Endothelial cell of umbilical vein (primary cell): ENCODE measurements around the gene BCAS3. TPM values are rescaled to one million over a fixed set of nuclear protein-coding genes. Genes with fewer than 3 reads are reported as not detected.

ENCODE experiments used
- BruUV-seq: library from RNA; stranded (reverse); fragments of 400-500 nt; replicated peaks from 2 replicates; lab custom pipeline; 2021; lab: Mats Ljungman, UMichigan
- CTCF ChIA-PET: fragments of 300-600, 350-600 bp; sonication (Branson Sonifier 250); formaldehyde crosslinking; loops from one replicate; lab custom pipeline; 2021; ENCODE audit warnings: antibody characterized with exemption, inconsistent platforms; lab: Charles Lee
- POLR2A ChIA-PET: fragments of 300-600, 350-600 bp; sonication (Branson Sonifier 250); formaldehyde crosslinking; loops from one replicate; lab custom pipeline; 2021; ENCODE audit warnings: antibody characterized with exemption, inconsistent platforms; lab: Charles Lee
- DNase-seq: peaks from one replicate; pipeline ENCODE4 v3.0.0-alpha.2; 2011; ENCODE audit warnings: low read depth, low spot score
- FAIRE-seq: peaks from 2 replicates; lab custom pipeline; 2011; peaks lifted over from hg19 to GRCh38; lab: Jason Lieb, UNC
- H2AFZ ChIP-seq: 2 replicates; pipeline ENCODE4 v1.6.0; 2012; ENCODE audit warnings: low read depth, low read length, control low read depth, inconsistent platforms
- H3K27ac ChIP-seq: 2 replicates; pipeline ENCODE4 v1.5.1; 2011; ENCODE audit warnings: low read depth, mild to moderate bottlenecking, control low read depth, low read length, moderate library complexity; ENCODE audit not compliant: insufficient read depth
- H3K27me3 ChIP-seq, 2 experiments: 2 replicates each; pipeline versions ENCODE4 v1.6.0 to v1.6.1; 2011; ENCODE audit warnings: low read length in 2 of 2, mixed read lengths in 1 of 2; ENCODE audit not compliant: control insufficient read depth in 2 of 2, insufficient read depth in 2 of 2
- H3K36me3 ChIP-seq, 2 experiments: 2 replicates in 1 of 2; 3 replicates in 1 of 2; pipeline ENCODE4 v1.5.1; 2011; ENCODE audit warnings: low read length in 2 of 2, mild to moderate bottlenecking in 1 of 2, moderate library complexity in 1 of 2; ENCODE audit not compliant: control insufficient read depth in 2 of 2, insufficient read depth in 2 of 2; ENCODE audit errors: extremely low read depth in 1 of 2
- H3K4me1 ChIP-seq: 3 replicates; pipeline ENCODE4 v1.5.1; 2011; ENCODE audit warnings: mild to moderate bottlenecking, low read length; ENCODE audit not compliant: control insufficient read depth, insufficient read depth; ENCODE audit errors: extremely low read depth
- H3K4me2 ChIP-seq: 2 replicates; pipeline ENCODE4 v1.6.1; 2011; ENCODE audit warnings: low read length, control low read depth, mixed read lengths; ENCODE audit not compliant: insufficient read depth
- H3K4me3 ChIP-seq, 3 experiments: fragments of 200-600 bp in 1 of 3; sonication (generic), shearing (Covaris generic) in 1 of 3; replicated peaks in 1 of 3; 2 replicates each; pipeline ENCODE4 v1.5.1; 2011 to 2016; ENCODE audit warnings: control low read depth in 3 of 3, low read length in 3 of 3, mild to moderate bottlenecking in 2 of 3, inconsistent platforms in 1 of 3, low read depth in 1 of 3, moderate library complexity in 1 of 3; ENCODE audit not compliant: insufficient read depth in 1 of 3
- H3K79me2 ChIP-seq: 2 replicates; pipeline ENCODE4 v1.6.0; 2012; ENCODE audit warnings: low read length, inconsistent platforms; ENCODE audit not compliant: control insufficient read depth, insufficient read depth
- H3K9ac ChIP-seq: replicated peaks from 2 replicates; pipeline ENCODE3; 2011; ENCODE audit warnings: low read length, control low read depth; ENCODE audit not compliant: insufficient read depth; ENCODE audit errors: extremely low read depth
- H3K9me1 ChIP-seq: replicated peaks from 3 replicates; pipeline ENCODE4 v1.6.0; 2011; ENCODE audit warnings: mild to moderate bottlenecking, low read length; ENCODE audit not compliant: control insufficient read depth, insufficient read depth; ENCODE audit errors: extremely low read depth
- H3K9me3 ChIP-seq: replicated peaks from 2 replicates; pipeline ENCODE4 v1.5.1; 2012; ENCODE audit warnings: low read length, inconsistent platforms; ENCODE audit not compliant: control insufficient read depth, insufficient read depth
- H4K20me1 ChIP-seq: replicated peaks from 2 replicates; pipeline ENCODE3; 2011; ENCODE audit warnings: mild to moderate bottlenecking, low read length; ENCODE audit not compliant: control insufficient read depth, insufficient read depth; ENCODE audit errors: extremely low read depth
- EZH2 ChIP-seq: IDR thresholded peaks from 2 replicates; pipeline ENCODE4 v1.6.1; 2012; ENCODE audit warnings: borderline replicate concordance, low read depth, mild to moderate bottlenecking, moderate library complexity, low read length, inconsistent platforms; ENCODE audit not compliant: severe bottlenecking
- FOS ChIP-seq: IDR thresholded peaks from 2 replicates; pipeline ENCODE4 v1.6.1; 2011; ENCODE audit warnings: mild to moderate bottlenecking, low read length, moderate library complexity, borderline replicate concordance; ENCODE audit not compliant: insufficient read depth
- GATA2 ChIP-seq: IDR thresholded peaks from 2 replicates; pipeline ENCODE4 v1.7.0; 2011; ENCODE audit warnings: low read depth, mild to moderate bottlenecking, moderate library complexity, mixed read lengths, low read length; ENCODE audit not compliant: insufficient read length, insufficient read depth
- JUN ChIP-seq: IDR thresholded peaks from 2 replicates; pipeline ENCODE4 v1.6.1; 2011; ENCODE audit warnings: borderline replicate concordance, low read depth; ENCODE audit not compliant: insufficient read length, insufficient read depth
- MYC ChIP-seq: IDR thresholded peaks from one replicate; pipeline ENCODE4 v1.6.1; 2011; ENCODE audit warnings: mild to moderate bottlenecking, low read depth, low read length
- POLR2A ChIP-seq: IDR thresholded peaks from 2 replicates; pipeline ENCODE4 v1.6.1; 2012; ENCODE audit warnings: low read depth, mild to moderate bottlenecking, control low read depth, low read length
- POLR2AphosphoS5 ChIP-seq: IDR thresholded peaks from 2 replicates; pipeline ENCODE4 v1.6.1; 2012; ENCODE audit warnings: low read depth, mild to moderate bottlenecking, control low read depth, low read length, moderate library complexity; ENCODE audit not compliant: insufficient read depth
- dilution Hi-C: fragments of 300-500 bp; cut with MboI; formaldehyde crosslinking; loops from one replicate; pipeline ENCODE4 v1.15.0; 2019; ENCODE audit warnings: low sequenced_read_pairs; ENCODE audit not compliant: extremely low pct_ligation_motif_present
- intact Hi-C: fragments of 100-400 bp; cut with micrococcal nuclease; formaldehyde crosslinking; loops from one replicate; pipeline ENCODE4 v1.10.0; 2022
- polyA plus RNA-seq, 4 experiments: library from polyadenylated mRNA; depleted of rRNA in 3 of 4; stranded (reverse) in 3 of 4; unstranded in 1 of 4; fragments of >200 nt; gene quantifications; 2 replicates each; pipeline versions ENCODE4 v1.2.1 to v1.2.3, GENCODE V29; 2011 to 2012; ENCODE audit warnings: missing spikeins in 1 of 4
- total RNA-seq: library from RNA; stranded (reverse); gene quantifications from 2 replicates; pipeline ENCODE4 v1.2.3, GENCODE V29; 2021
- TF ChIP-seq, protein P1 (sequence below), 2 donors: IDR thresholded peaks; 1 replicate in 1 of 2; 2 replicates in 1 of 2; pipeline ENCODE4 v1.5.1; 2011; ENCODE audit warnings: low read length in 2 of 2, mild to moderate bottlenecking in 2 of 2, moderate library complexity in 2 of 2, control low read depth in 1 of 2, inconsistent platforms in 1 of 2, low read depth in 1 of 2; ENCODE audit not compliant: insufficient read depth in 1 of 2; ENCODE audit errors: extremely low read depth in 1 of 2
- TF ChIP-seq, protein P2 (sequence below): IDR thresholded peaks from 2 replicates; pipeline ENCODE4 v1.6.1; 2011; ENCODE audit not compliant: insufficient read depth, insufficient read length

BCAS3 gene
- total and polyA plus RNA-seq, 2 donors (not counting 3 experiments of a cell fraction or from before 2014, with no cell fraction given): 8.2 to 16.0 TPM

DNA sequence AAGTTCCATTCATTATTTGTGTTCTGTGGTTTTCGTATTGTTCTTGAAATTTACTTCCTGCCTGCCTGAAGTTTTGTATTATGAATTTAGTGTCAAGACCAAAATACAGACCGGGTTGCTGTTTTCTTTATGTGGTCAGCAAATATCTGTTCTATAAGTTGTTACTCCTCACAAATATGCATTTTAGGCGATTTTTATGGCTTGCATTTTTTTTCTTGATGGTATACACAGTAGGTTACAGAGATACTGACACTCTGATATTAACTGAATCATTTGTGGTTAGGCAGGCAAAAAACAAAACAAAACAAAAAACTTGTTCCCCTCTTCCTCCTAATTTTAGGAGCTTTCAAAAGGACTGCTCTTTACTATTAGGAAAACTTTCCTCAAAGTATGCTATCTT is 52.6 kb downstream of the BCAS3 start:
- H3K79me2 ChIP-seq: no peaks in the 10 kb centered on the region
- no peak overlapping the region for H3K9ac ChIP-seq
- dilution Hi-C loops (no loop called here), intact Hi-C loops (no loop called here)
- no peak overlapping the region for H3K4me3 ChIP-seq
- no peak for DNase-seq
- TF ChIP-seq POLR2A (no peak), POLR2AphosphoS5 (no peak), EZH2 (no peak), GATA2 (no peak), MYC (no peak), FOS (no peak), JUN (no peak)
- TF ChIP-seq, protein P1, sequence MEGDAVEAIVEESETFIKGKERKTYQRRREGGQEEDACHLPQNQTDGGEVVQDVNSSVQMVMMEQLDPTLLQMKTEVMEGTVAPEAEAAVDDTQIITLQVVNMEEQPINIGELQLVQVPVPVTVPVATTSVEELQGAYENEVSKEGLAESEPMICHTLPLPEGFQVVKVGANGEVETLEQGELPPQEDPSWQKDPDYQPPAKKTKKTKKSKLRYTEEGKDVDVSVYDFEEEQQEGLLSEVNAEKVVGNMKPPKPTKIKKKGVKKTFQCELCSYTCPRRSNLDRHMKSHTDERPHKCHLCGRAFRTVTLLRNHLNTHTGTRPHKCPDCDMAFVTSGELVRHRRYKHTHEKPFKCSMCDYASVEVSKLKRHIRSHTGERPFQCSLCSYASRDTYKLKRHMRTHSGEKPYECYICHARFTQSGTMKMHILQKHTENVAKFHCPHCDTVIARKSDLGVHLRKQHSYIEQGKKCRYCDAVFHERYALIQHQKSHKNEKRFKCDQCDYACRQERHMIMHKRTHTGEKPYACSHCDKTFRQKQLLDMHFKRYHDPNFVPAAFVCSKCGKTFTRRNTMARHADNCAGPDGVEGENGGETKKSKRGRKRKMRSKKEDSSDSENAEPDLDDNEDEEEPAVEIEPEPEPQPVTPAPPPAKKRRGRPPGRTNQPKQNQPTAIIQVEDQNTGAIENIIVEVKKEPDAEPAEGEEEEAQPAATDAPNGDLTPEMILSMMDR (IDR thresholded peaks at IDR 0.05; ENCODE audit: extremely low read depth in 1 of 2, insufficient read depth in 1 of 2, low read depth in 1 of 2, low read length in 2 of 2): no peak
- TF ChIP-seq, protein P2, sequence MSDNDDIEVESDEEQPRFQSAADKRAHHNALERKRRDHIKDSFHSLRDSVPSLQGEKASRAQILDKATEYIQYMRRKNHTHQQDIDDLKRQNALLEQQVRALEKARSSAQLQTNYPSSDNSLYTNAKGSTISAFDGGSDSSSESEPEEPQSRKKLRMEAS: no peak
- H4K20me1 ChIP-seq: no peaks in the 10 kb centered on the region
- no peak overlapping the region for H3K4me2 ChIP-seq
- no peak overlapping the region for H2AFZ ChIP-seq
- FAIRE-seq: no peak
- BruUV-seq: no TSS peak
- H3K4me1 ChIP-seq: peaks cover 4% of the 10 kb centered on the region
- ChIA-PET POLR2A (no interaction called here), CTCF (interaction anchor here (0.6 to 3.3 kb wide), 2 partner anchors 10 to 679 kb away, joined by 3 to 19 read pairs; no protein-coding TSS in a partner anchor)
- no peaks in the 10 kb centered on the region for H3K36me3 ChIP-seq
- no peaks in the 10 kb centered on the region for H3K9me3 ChIP-seq
- H3K27ac ChIP-seq: no peak overlapping the region
- no peaks in the 10 kb centered on the region for H3K27me3 ChIP-seq
- H3K9me1 ChIP-seq: no peaks in the 10 kb centered on the region
